HCT116 (cell line): ENCODE measurements around the gene SEH1L.

Experiments used
- ELF1 ChIP-seq: IDR thresholded peaks from 2 replicates; pipeline ENCODE4 v1.6.1; 2012; ENCODE audit warnings: low read depth, borderline replicate concordance
- EZH2 ChIP-seq: fragments of 200-600 bp; sonication (generic); IDR thresholded peaks from 2 replicates; pipeline ENCODE4 v1.6.1; 2017; ENCODE audit warnings: antibody characterized with exemption, mixed run types
- JUND ChIP-seq: IDR thresholded peaks from 2 replicates; pipeline ENCODE4 v1.6.1; 2012
- MAX ChIP-seq: IDR thresholded peaks from 2 replicates; pipeline ENCODE4 v1.6.1; 2012
- POLR2A ChIP-seq: IDR thresholded peaks from 2 replicates; pipeline ENCODE4 v1.7.0; 2011; ENCODE audit warnings: borderline replicate concordance; ENCODE audit not compliant: insufficient read depth, insufficient read length; ENCODE audit errors: extremely low read depth
- SIN3A ChIP-seq: IDR thresholded peaks from 2 replicates; pipeline ENCODE4 v1.6.1; 2012; ENCODE audit warnings: low read depth
- TF ChIP-seq, protein P1 (sequence below), 3 experiments: fragments of 200-600 bp in 1 of 3; sonication (generic) in 1 of 3; IDR thresholded peaks in 2 of 3; conservative IDR thresholded peaks in 1 of 3; 2 replicates each; pipeline ENCODE4 v1.5.1; 2012 to 2017; ENCODE audit warnings: low read depth in 2 of 3, low read length in 2 of 3, antibody characterized with exemption in 1 of 3, borderline replicate concordance in 1 of 3, control low read depth in 1 of 3, mild to moderate bottlenecking in 1 of 3, mixed read lengths in 1 of 3, mixed run types in 1 of 3, moderate library complexity in 1 of 3; ENCODE audit not compliant: insufficient read depth in 1 of 3

- TF ChIP-seq, protein P1, sequence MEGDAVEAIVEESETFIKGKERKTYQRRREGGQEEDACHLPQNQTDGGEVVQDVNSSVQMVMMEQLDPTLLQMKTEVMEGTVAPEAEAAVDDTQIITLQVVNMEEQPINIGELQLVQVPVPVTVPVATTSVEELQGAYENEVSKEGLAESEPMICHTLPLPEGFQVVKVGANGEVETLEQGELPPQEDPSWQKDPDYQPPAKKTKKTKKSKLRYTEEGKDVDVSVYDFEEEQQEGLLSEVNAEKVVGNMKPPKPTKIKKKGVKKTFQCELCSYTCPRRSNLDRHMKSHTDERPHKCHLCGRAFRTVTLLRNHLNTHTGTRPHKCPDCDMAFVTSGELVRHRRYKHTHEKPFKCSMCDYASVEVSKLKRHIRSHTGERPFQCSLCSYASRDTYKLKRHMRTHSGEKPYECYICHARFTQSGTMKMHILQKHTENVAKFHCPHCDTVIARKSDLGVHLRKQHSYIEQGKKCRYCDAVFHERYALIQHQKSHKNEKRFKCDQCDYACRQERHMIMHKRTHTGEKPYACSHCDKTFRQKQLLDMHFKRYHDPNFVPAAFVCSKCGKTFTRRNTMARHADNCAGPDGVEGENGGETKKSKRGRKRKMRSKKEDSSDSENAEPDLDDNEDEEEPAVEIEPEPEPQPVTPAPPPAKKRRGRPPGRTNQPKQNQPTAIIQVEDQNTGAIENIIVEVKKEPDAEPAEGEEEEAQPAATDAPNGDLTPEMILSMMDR (IDR thresholded peaks at IDR 0.05 in 2 of 3, conservative IDR thresholded peaks at IDR 0.05 in 1 of 3; ENCODE audit: borderline replicate concordance in 1 of 3, insufficient read depth in 1 of 3, low read depth in 2 of 3, low read length in 2 of 3): no peak
- TF ChIP-seq ELF1: no peak
- no peak for TF ChIP-seq POLR2A
- no peak for TF ChIP-seq EZH2
- TF ChIP-seq JUND: no peak
- TF ChIP-seq SIN3A: no peak
- no peak for TF ChIP-seq MAX
These were observed 27.7 kb downstream of the SEH1L start for GRCh38 chr18:12975488-12975887.
